ENCODE data around the gene BHLHE41. TPM values are rescaled to one million over a fixed set of nuclear protein-coding genes. Genes with fewer than 3 reads are reported as not detected.
A peak's percentile ranks its signal among the peaks of the same experiment; 100 is the strongest.

The BHLHE41 gene
- total RNA-seq, 1 experiment from 2014 or later: 5.8 TPM

DNA sequence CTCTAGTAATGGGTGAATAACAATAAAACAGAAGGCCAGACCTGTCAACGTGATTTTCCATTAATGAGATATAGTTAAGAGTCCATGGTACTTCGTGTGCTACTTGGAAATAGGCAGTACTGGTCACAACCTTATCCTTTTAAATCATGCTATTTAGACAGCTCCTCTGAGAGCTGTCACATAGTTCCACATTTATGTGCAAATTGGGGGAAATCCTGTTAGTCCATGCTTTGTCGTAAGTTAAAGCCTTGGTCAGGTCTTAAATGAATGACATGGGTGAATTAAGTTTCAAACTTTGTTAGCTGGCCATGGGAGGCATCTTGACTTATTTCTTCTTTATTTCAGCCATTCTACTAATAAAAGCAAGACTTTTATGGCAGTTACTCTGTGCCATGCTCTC lies 11.9 kb upstream of the BHLHE41 start:
- in situ Hi-C loops (cut with HindIII; ENCODE audit: low pct_unique_long_range_greater_than_20kb, low sequenced_read_pairs): no loop called here
- DNase-seq (ENCODE audit: low read depth): no peak

- in situ Hi-C loops (cut with HindIII; ENCODE audit: low pct_unique_long_range_greater_than_20kb, low sequenced_read_pairs): no loop called here
Measured at GRCh38 chr12:26135571-26135970, 10.7 kb upstream of the BHLHE41 start.

GRCh38 chr12:26135010-26135420 lies 10.2 kb upstream of the BHLHE41 start:
- peak; percentile 43 for DNase-seq (ENCODE audit: low read depth)
- in situ Hi-C loops (cut with HindIII; ENCODE audit: low pct_unique_long_range_greater_than_20kb, low sequenced_read_pairs): no loop called here

More at GRCh38 chr12:26135571-26135970, 10.7 kb upstream of the BHLHE41 start:
- no peak for DNase-seq (ENCODE audit: low read depth)

GRCh38 chr12:26134540-26134939 lies 9.7 kb upstream of the BHLHE41 start:
- in situ Hi-C loops (cut with HindIII; ENCODE audit: low pct_unique_long_range_greater_than_20kb, low sequenced_read_pairs): no loop called here
- no peak for DNase-seq (ENCODE audit: low read depth)

DNA sequence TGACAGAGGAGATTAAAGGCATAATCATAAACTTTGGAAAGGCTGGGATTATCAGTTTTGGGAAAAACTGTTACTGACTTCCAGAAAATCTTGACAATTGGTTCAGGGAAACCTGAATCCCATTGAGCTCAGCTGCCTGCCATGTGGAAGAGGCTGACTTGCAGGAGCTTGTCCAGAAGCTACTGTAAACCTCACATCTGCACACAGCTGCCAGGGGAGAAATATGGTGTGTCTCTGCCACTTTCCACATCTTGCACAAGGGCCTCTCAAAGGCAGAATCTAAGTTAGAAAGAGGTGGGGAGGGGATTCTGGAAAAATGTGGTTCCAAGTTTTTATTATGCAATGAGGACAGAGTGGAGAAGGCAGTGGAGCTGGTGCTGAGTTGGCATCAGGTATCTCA lies 8.7 kb upstream of the BHLHE41 start:
- no peak for DNase-seq (ENCODE audit: low read depth)
- in situ Hi-C loops (cut with HindIII; ENCODE audit: low pct_unique_long_range_greater_than_20kb, low sequenced_read_pairs): no loop called here

GRCh38 chr12:26132866-26133265 lies 8.0 kb upstream of the BHLHE41 start:
- no peak for DNase-seq (ENCODE audit: low read depth)
- in situ Hi-C loops (cut with HindIII; ENCODE audit: low pct_unique_long_range_greater_than_20kb, low sequenced_read_pairs): no loop called here

GRCh38 chr12:26131936-26132335 lies 7.1 kb upstream of the BHLHE41 start:
- in situ Hi-C loops (cut with HindIII; ENCODE audit: low pct_unique_long_range_greater_than_20kb, low sequenced_read_pairs): no loop called here
- DNase-seq (ENCODE audit: low read depth): no peak

DNA sequence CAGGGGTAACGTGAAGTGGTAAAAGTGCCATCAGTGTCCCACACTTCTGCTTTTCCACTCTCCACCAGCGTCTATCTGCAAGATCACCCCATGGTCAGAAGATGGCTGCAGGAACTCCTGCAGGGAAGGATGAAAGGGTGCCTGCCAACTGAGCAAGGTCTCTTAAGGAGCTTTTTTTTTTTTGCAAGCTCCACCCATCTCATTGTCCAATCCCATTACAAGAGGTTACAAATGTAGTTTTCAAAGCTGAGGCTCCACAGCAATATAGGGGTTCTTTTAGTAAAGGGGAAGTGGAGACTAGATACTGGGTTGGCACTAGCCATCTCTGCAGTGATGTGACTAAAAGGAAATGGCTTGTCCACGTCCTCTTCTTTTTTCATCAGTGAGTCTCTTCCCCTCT lies 5.9 kb upstream of the BHLHE41 start:
- in situ Hi-C loops (cut with HindIII; ENCODE audit: low pct_unique_long_range_greater_than_20kb, low sequenced_read_pairs): no loop called here
- DNase-seq (ENCODE audit: low read depth): no peak

GRCh38 chr12:26128168-26128567 lies 3.3 kb upstream of the BHLHE41 start:
- DNase-seq (ENCODE audit: low read depth): no peak
- in situ Hi-C loops (cut with HindIII; ENCODE audit: low pct_unique_long_range_greater_than_20kb, low sequenced_read_pairs): no loop called here

DNA sequence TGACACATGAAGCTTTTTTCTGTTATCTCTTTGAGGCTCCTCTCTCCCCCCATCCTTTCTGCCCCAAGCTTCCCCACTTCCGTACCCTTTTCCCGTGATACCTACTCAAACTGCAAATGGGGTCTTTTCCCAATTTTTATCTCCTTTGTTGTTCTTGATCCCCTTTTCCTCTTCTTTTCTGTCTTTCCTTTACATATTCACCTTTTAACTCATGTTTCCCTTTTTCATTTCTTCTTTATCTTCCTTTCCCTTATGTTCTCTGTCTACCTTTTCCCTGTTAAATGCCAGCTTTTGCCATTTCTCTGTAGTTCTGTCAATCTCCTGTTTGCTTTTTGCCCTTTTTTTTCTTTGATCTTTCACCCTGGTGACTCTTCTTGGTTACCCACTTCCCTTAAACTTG lies 2.6 kb upstream of the BHLHE41 start:
- in situ Hi-C loops (cut with HindIII; ENCODE audit: low pct_unique_long_range_greater_than_20kb, low sequenced_read_pairs): no loop called here
- no peak for DNase-seq (ENCODE audit: low read depth)

GRCh38 chr12:26126340-26127284 lies 1.8 kb upstream of the BHLHE41 start:
- DNase-seq (ENCODE audit: low read depth): peak; percentile 85
- in situ Hi-C loops (cut with HindIII; ENCODE audit: low pct_unique_long_range_greater_than_20kb, low sequenced_read_pairs): no loop called here

- DNase-seq (ENCODE audit: low read depth): peak; percentile 89
- in situ Hi-C loops (cut with HindIII; ENCODE audit: low pct_unique_long_range_greater_than_20kb, low sequenced_read_pairs): no loop called here
Measured at GRCh38 chr12:26125400-26126339, 833 bp upstream of the BHLHE41 start.

GRCh38 chr12:26123482-26123980 lies 1.3 kb downstream of the BHLHE41 start:
- in situ Hi-C loops (cut with HindIII; ENCODE audit: low pct_unique_long_range_greater_than_20kb, low sequenced_read_pairs): no loop called here
- no peak for DNase-seq (ENCODE audit: low read depth)

DNA sequence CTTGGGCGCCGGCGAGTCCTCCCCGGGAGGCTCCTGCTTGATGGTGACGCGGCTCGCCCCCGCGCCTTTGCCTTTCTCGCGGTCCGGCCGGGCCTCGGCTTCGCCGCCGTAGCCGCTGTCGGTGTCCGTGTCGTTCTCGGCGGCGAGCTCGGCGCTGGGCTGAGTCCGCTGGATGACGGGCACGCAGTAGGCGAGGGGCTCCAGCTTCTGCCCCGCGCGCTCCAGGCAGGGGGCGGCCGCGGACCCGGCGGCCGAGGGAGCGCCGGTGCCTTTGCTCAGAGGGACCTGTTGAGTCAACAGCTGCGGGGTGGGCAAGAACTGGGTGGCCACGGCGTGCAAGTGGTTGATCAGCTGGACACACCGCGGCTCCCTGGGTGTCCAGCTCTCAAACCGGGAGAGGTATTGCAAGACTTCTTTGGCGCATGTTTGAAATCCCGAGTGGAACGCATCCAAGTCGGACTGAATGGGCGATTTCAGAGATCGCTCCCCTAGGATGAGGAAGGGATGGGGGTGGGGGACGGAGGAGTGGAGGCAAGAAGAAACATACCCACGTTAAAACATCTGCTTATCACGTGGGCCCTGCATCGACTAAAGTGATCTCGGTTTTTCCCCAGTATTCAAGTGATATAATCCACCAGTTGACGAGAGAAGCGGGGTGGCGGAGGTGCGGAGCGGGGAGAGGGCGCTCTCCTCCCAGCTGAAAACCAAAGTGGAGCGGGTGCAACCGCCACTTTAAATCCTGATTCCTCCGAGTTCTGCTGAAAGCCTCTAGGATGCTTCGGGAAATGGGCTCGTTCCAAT lies 2.0 kb downstream of the BHLHE41 start:
- DNase-seq (ENCODE audit: low read depth): peak; percentile 70
- in situ Hi-C loops (cut with HindIII; ENCODE audit: low pct_unique_long_range_greater_than_20kb, low sequenced_read_pairs): no loop called here

DNA sequence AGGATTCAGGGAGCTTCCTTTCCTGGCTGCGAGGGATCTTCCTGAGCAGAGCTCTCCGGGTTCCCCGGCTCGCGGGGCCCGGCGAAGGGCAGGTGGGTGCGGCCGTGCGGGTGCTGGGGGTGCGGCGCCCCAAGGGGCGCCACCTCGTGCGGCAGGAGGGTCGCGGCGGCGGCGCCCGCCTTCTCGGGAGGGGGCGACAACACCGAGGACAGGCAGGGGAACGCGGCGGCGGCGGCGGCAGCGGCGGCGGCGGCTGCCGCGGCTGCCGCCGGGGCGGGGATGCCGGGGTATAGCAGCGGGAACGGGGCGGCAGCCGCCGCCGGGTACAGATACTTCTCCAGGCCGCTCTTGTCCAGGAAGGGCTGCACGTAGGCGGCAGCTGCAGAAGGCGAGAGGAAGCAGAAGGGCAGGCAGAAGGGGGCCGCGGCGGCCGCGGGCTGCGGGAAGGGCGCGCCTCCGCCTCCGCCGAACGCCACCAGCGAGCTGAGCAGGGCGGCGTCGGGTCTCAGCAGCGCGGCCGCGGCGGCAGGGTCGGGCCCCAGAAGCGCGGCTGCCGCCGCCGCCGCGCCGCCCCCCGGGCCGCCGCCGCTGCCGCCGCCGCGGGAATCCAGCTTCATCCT lies 2.7 kb downstream of the BHLHE41 start:
- in situ Hi-C loops (cut with HindIII; ENCODE audit: low pct_unique_long_range_greater_than_20kb, low sequenced_read_pairs): no loop called here
- DNase-seq (ENCODE audit: low read depth): peak; percentile 47

- in situ Hi-C loops (cut with HindIII; ENCODE audit: low pct_unique_long_range_greater_than_20kb, low sequenced_read_pairs): no loop called here
- peak; percentile 37 for DNase-seq (ENCODE audit: low read depth)
Measured at GRCh38 chr12:26121323-26122060, 3.3 kb downstream of the BHLHE41 start.
